ENCODE data around the gene CD163.

GRCh38 chr12:7542046-7542445, 38.5 kb upstream of the CD163 start:
- TF ChIP-seq CTCF (conservative IDR thresholded peaks at IDR 0.05 in 1 of 2, IDR thresholded peaks at IDR 0.05 in 1 of 2; ENCODE audit: extremely low read depth in 1 of 2, insufficient read depth in 1 of 2, low read depth in 1 of 2, low read length in 2 of 2): no peak
- no peak for TF ChIP-seq EZH2 (IDR thresholded peaks at IDR 0.05; ENCODE audit: borderline replicate concordance, low read length)

All from mammary epithelial cell (primary cell).